NOMO-1 treated with dmso at 0.1 percent for 144 hours (cell line): ENCODE measurements around the gene SSB.
A peak's percentile ranks its signal among the peaks of the same experiment; 100 is the strongest.
"Not testable (repeated sequence)": the region's sequence is repeated elsewhere in the genome, so short reads cannot be mapped to it uniquely, and the experiment has no call there.

Experiments used
- DNase-seq: peaks from one replicate; lab custom pipeline; 2025; ENCODE audit not compliant: unreplicated experiment; lab: John Stamatoyannopoulos, UW

The SSB gene

GRCh38 chr2:169781249-169782013 lies 17.2 kb upstream of the SSB start:
- DNase-seq: no peak

- no peak for DNase-seq
These were observed 16.2 kb upstream of the SSB start for GRCh38 chr2:169782513-169782912.

- no peak for DNase-seq
These were observed 8.1 kb upstream of the SSB start for GRCh38 chr2:169790581-169790980.

GRCh38 chr2:169795181-169795580 lies 3.5 kb upstream of the SSB start:
- DNase-seq: no peak

- no peak for DNase-seq
These were observed 2.2 kb upstream of the SSB start for GRCh38 chr2:169796441-169796840.

GRCh38 chr2:169797601-169798000 lies 1.1 kb upstream of the SSB start:
- no peak for DNase-seq

GRCh38 chr2:169798397-169798717 lies 314 bp upstream of the SSB start:
- DNase-seq: no peak

GRCh38 chr2:169803480-169803879 lies 4.8 kb downstream of the SSB start:
- no peak for DNase-seq

GRCh38 chr2:169806586-169806985 lies 7.9 kb downstream of the SSB start:
- DNase-seq: no peak

- DNase-seq: no peak
These were observed 9.6 kb downstream of the SSB start for GRCh38 chr2:169808221-169808620.

- no peak for DNase-seq
These were observed 17.2 kb downstream of the SSB start for GRCh38 chr2:169815849-169816248.

GRCh38 chr2:169816961-169817360 lies 18.3 kb downstream of the SSB start:
- DNase-seq: not testable (repeated sequence)

- DNase-seq: not testable (repeated sequence)
These were observed 18.7 kb downstream of the SSB start for GRCh38 chr2:169817369-169817768.

- no peak for DNase-seq
These were observed 19.6 kb downstream of the SSB start for GRCh38 chr2:169818241-169818640.

- DNase-seq: no peak
These were observed 20.4 kb downstream of the SSB start for GRCh38 chr2:169819106-169819505.

- not testable (repeated sequence) for DNase-seq
These were observed 21.4 kb downstream of the SSB start for GRCh38 chr2:169820101-169820500.

- DNase-seq: no peak
These were observed 23.4 kb downstream of the SSB start for GRCh38 chr2:169822036-169822435.

GRCh38 chr2:169822785-169823392 lies 24.2 kb downstream of the SSB start:
- DNase-seq: no peak

- DNase-seq: no peak
These were observed 25.3 kb downstream of the SSB start for GRCh38 chr2:169823996-169824372.

- DNase-seq: peak; percentile 66
These were observed 26.0 kb downstream of the SSB start, which contains the start of gene METTL5 for GRCh38 chr2:169824373-169825333. Gene METTL5 (minus strand): TSS chr2:169824905. CDS start chr2:169824597, 308 bp downstream.

GRCh38 chr2:169827272-169828140 lies 28.8 kb downstream of the SSB start, which contains the start of gene UBR3:
Gene UBR3 (plus strand): TSS chr2:169827454. CDS start chr2:169827508, 54 bp downstream.
- peak; percentile 93 for DNase-seq
